Osteoblast (primary cell): Measurements from ENCODE around the gene FGF21. TPM values are rescaled to one million over a fixed set of nuclear protein-coding genes. Genes with fewer than 3 reads are reported as not detected.

Experiments
- DNase-seq: peaks from one replicate; pipeline ENCODE4 v3.0.0; 2011; ENCODE audit warnings: low spot score, mixed read lengths; ENCODE audit not compliant: insufficient read length; ENCODE audit errors: missing footprints
- H2AFZ ChIP-seq: 2 replicates; pipeline ENCODE4 v1.6.0; 2011; ENCODE audit warnings: mild to moderate bottlenecking, low read length
- H3K27ac ChIP-seq: 2 replicates; pipeline ENCODE4 v1.5.1; 2011; ENCODE audit warnings: mild to moderate bottlenecking, low read depth, low read length, moderate library complexity
- H3K27me3 ChIP-seq: 2 replicates; pipeline ENCODE4 v1.6.0; 2012; ENCODE audit warnings: mild to moderate bottlenecking, control low read depth, inconsistent platforms, low read length, moderate library complexity; ENCODE audit not compliant: insufficient read depth
- H3K36me3 ChIP-seq: 2 replicates; pipeline ENCODE4 v1.5.1; 2011; ENCODE audit warnings: mild to moderate bottlenecking, low read length, control low read depth, moderate library complexity; ENCODE audit not compliant: insufficient read depth
- H3K4me1 ChIP-seq: 2 replicates; pipeline ENCODE4 v1.5.1; 2011; ENCODE audit warnings: mild to moderate bottlenecking, low read length, control low read depth, moderate library complexity; ENCODE audit not compliant: insufficient read depth
- H3K4me2 ChIP-seq: 2 replicates; pipeline ENCODE4 v1.6.0; 2011; ENCODE audit warnings: mild to moderate bottlenecking, low read length; ENCODE audit not compliant: insufficient read depth
- H3K4me3 ChIP-seq: fragments of 200-600 bp; sonication (generic); 3 replicates; pipeline ENCODE4 v1.5.1; 2012; ENCODE audit warnings: mild to moderate bottlenecking, low read length, inconsistent platforms; ENCODE audit not compliant: insufficient read depth
- H3K79me2 ChIP-seq: 2 replicates; pipeline ENCODE4 v1.6.0; 2012; ENCODE audit warnings: mild to moderate bottlenecking, low read length, control low read depth, inconsistent platforms; ENCODE audit not compliant: insufficient read depth
- H3K9me3 ChIP-seq: 2 replicates; pipeline ENCODE4 v1.5.1; 2011; ENCODE audit warnings: low read depth, low read length, control low read depth
- H4K20me1 ChIP-seq: 2 replicates; pipeline ENCODE4 v1.6.0; 2012; ENCODE audit warnings: mild to moderate bottlenecking, low read length, control low read depth; ENCODE audit not compliant: insufficient read depth
- CTCF ChIP-seq: IDR thresholded peaks from 2 replicates; pipeline ENCODE4 v1.5.1; 2011; ENCODE audit warnings: mild to moderate bottlenecking, low read depth, low read length, moderate library complexity; ENCODE audit errors: extremely low read depth
- total RNA-seq: library from RNA; depleted of rRNA; stranded (reverse); fragments of >200 nt; gene quantifications from 2 replicates; pipeline ENCODE4 v1.2.3, GENCODE V29; 2012

FGF21 gene
- total RNA-seq, 1 donor, result not detected

GRCh38 chr19:48752496-48753365 is 2.6 kb upstream of the FGF21 start, which contains the start of gene FUT1:
Gene FUT1, minus strand, starts transcription at chr19:48752641. Its CDS starts 1,360 bp downstream, at chr19:48751281.
- no peak within 1 kb of the TSS for H3K4me3 ChIP-seq
- H3K27ac ChIP-seq, result no peak within 1 kb of the TSS
- H3K79me2 ChIP-seq, result no peaks in the 10 kb centered on the region
- TF ChIP-seq CTCF, result no peak
- no peak within 1 kb of the TSS for H3K4me2 ChIP-seq
- no peaks in the 10 kb centered on the region for H4K20me1 ChIP-seq
- no peaks in the 10 kb centered on the region for H3K9me3 ChIP-seq
- no peaks in the 10 kb centered on the region for H3K36me3 ChIP-seq
- no peaks in the 10 kb centered on the region for H3K4me1 ChIP-seq
- DNase-seq, result peak; percentile 82
- H2AFZ ChIP-seq, result no peak within 1 kb of the TSS
- H3K27me3 ChIP-seq, result peaks cover 40% of the 10 kb centered on the region

GRCh38 chr19:48755787-48756186 is 463 bp downstream of the FGF21 start:
- peak; percentile 56 for DNase-seq
- H3K36me3 ChIP-seq, result no peaks in the 10 kb centered on the region
- H3K4me3 ChIP-seq, result no peak overlapping the region
- no peak overlapping the region for H3K27ac ChIP-seq
- H3K4me2 ChIP-seq, result no peak overlapping the region
- no peaks in the 10 kb centered on the region for H3K9me3 ChIP-seq
- no peaks in the 10 kb centered on the region for H3K4me1 ChIP-seq
- H3K27me3 ChIP-seq, result peaks cover 30% of the 10 kb centered on the region
- no peaks in the 10 kb centered on the region for H4K20me1 ChIP-seq
- no peak overlapping the region for H2AFZ ChIP-seq
- TF ChIP-seq CTCF, result no peak
- H3K79me2 ChIP-seq, result no peaks in the 10 kb centered on the region

- DNase-seq, result no peak
- no peak overlapping the region for H2AFZ ChIP-seq
- no peak for TF ChIP-seq CTCF
- H3K27ac ChIP-seq, result no peak overlapping the region
- H3K36me3 ChIP-seq, result no peaks in the 10 kb centered on the region
- no peak overlapping the region for H3K4me2 ChIP-seq
- no peaks in the 10 kb centered on the region for H4K20me1 ChIP-seq
- H3K9me3 ChIP-seq, result no peaks in the 10 kb centered on the region
- no peaks in the 10 kb centered on the region for H3K79me2 ChIP-seq
- peaks cover 30% of the 10 kb centered on the region for H3K27me3 ChIP-seq
- H3K4me1 ChIP-seq, result no peaks in the 10 kb centered on the region
- H3K4me3 ChIP-seq, result no peak overlapping the region
Observed at GRCh38 chr19:48756212-48756611, 888 bp downstream of the FGF21 start.

- no peak for TF ChIP-seq CTCF
- Histone ChIP-seq H3K9me3 (no peaks in the 10 kb centered on the region), H3K4me2 (no peak overlapping the region)
Observed at GRCh38 chr19:48756686-48757085, 1.4 kb downstream of the FGF21 start.

More at GRCh38 chr19:48756686-48757085, 1.4 kb downstream of the FGF21 start:
- Histone ChIP-seq H4K20me1 (no peaks in the 10 kb centered on the region), H2AFZ (no peak overlapping the region), H3K79me2 (no peaks in the 10 kb centered on the region), H3K27ac (no peak overlapping the region), H3K36me3 (no peaks in the 10 kb centered on the region), H3K4me1 (no peaks in the 10 kb centered on the region), H3K4me3 (no peak overlapping the region), H3K27me3 (peaks cover 29% of the 10 kb centered on the region)
- DNase-seq, result peak; percentile 59
